A549 (cell line): Measurements from ENCODE around the gene YLPM1. TPM values are rescaled to one million over a fixed set of nuclear protein-coding genes. Genes with fewer than 3 reads are reported as not detected.

ENCODE experiments used
- ATAC-seq, 2 experiments: fragments of 200-7000 bp in 1 of 2; fragments of >200 bp in 1 of 2; cut with Nextera tagmentation in 1 of 2; cut with Tn5 transposase in 1 of 2; 3 replicates each; pipeline versions ENCODE4 v1.8.0 to v1.9.1; 2018 to 2020; ENCODE audit warnings: mild to moderate bottlenecking in 1 of 2, moderate library complexity in 1 of 2
- CTCF ChIA-PET: fragments of 300-600 bp; sonication (Branson Sonifier 250); formaldehyde crosslinking; extraction: SDS; loops from one replicate; lab custom pipeline; 2021; ENCODE audit warnings: antibody characterized with exemption, inconsistent platforms; lab: Yijun Ruan, JAX
- POLR2A ChIA-PET: fragments of 350-600 bp; formaldehyde crosslinking; extraction: SDS; loops from one replicate; lab custom pipeline; 2021; ENCODE audit warnings: antibody characterized with exemption, inconsistent platforms; lab: Yijun Ruan, JAX
- DNase-seq, 2 experiments: peaks; one replicate each; pipeline versions ENCODE4 v3.0.0 to v3.0.0-alpha.2; 2011 to 2016; ENCODE audit warnings: low read depth in 1 of 2, low spot score in 1 of 2
- FAIRE-seq: peaks from 2 replicates; lab custom pipeline; 2011; peaks lifted over from hg19 to GRCh38; lab: Jason Lieb, UNC
- H3K27ac ChIP-seq, 2 experiments: fragments of >200 bp; sonication (Bioruptor Twin); formaldehyde crosslinking; 3 replicates each; pipeline ENCODE4 v1.5.1; 2016 to 2017
- H3K4me1 ChIP-seq: fragments of >200 bp; sonication (Bioruptor Twin); formaldehyde crosslinking; 3 replicates; pipeline ENCODE4 v1.6.1; 2016
- H3K4me2 ChIP-seq: fragments of >200 bp; sonication (Bioruptor Twin); formaldehyde crosslinking; 3 replicates; pipeline ENCODE4 v1.6.1; 2016
- H3K4me3 ChIP-seq: fragments of >200 bp; sonication (Bioruptor Twin); formaldehyde crosslinking; 3 replicates; pipeline ENCODE4 v1.5.1; 2016
- H3K9me3 ChIP-seq: fragments of >200 bp; sonication (Bioruptor Twin); formaldehyde crosslinking; 3 replicates; pipeline ENCODE4 v1.6.1; 2016
- BCL3 ChIP-seq: fragments of >200 bp; sonication (Bioruptor Twin); formaldehyde crosslinking; IDR thresholded peaks from 3 replicates; pipeline ENCODE4 v1.6.1; 2016
- CBX2 ChIP-seq: fragments of 200-600 bp; sonication (generic); IDR thresholded peaks from 2 replicates; pipeline ENCODE4 v1.6.1; 2016; ENCODE audit warnings: low read depth, mild to moderate bottlenecking, borderline replicate concordance
- CEBPB ChIP-seq, 2 experiments: fragments of >200 bp in 1 of 2; sonication (Bioruptor Twin) in 1 of 2; formaldehyde crosslinking in 1 of 2; IDR thresholded peaks; 2 replicates each; pipeline ENCODE4 v1.6.1; 2012 to 2016
- CHD2 ChIP-seq: fragments of 150-350 bp; IDR thresholded peaks from 2 replicates; pipeline ENCODE4 v1.6.1; 2014; ENCODE audit warnings: low read length; ENCODE audit not compliant: partially characterized antibody
- CHD4 ChIP-seq: fragments of 200-600 bp; sonication (generic); IDR thresholded peaks from 2 replicates; pipeline ENCODE4 v1.6.1; 2016; ENCODE audit warnings: antibody characterized with exemption, mild to moderate bottlenecking, borderline replicate concordance
- EHF ChIP-seq: fragments of 250-450 bp; sonication (Bioruptor Pico); IDR thresholded peaks from 2 replicates; pipeline ENCODE4 v1.5.0; 2020; ENCODE audit warnings: mild to moderate bottlenecking
- EHMT2 ChIP-seq: fragments of 200-600 bp; sonication (generic); IDR thresholded peaks from 2 replicates; pipeline ENCODE4 v1.6.1; 2016; ENCODE audit warnings: antibody characterized with exemption, low read depth, mild to moderate bottlenecking, moderate library complexity
- FOSL2 ChIP-seq, 2 experiments: fragments of 450-650 bp in 1 of 2; fragments of >200 bp in 1 of 2; sonication (Bioruptor Twin) in 1 of 2; formaldehyde crosslinking; IDR thresholded peaks; 2 replicates each; pipeline versions ENCODE4 v1.5.0 to v1.6.1; 2016 to 2020; ENCODE audit warnings: mild to moderate bottlenecking in 1 of 2, moderate library complexity in 1 of 2
- FOXS1 ChIP-seq: fragments of 250-450 bp; sonication (Bioruptor Pico); IDR thresholded peaks from 2 replicates; pipeline ENCODE4 v1.5.0; 2020; ENCODE audit warnings: mild to moderate bottlenecking, moderate library complexity
- GATA3 ChIP-seq: IDR thresholded peaks from 2 replicates; pipeline ENCODE4 v1.6.1; 2012; ENCODE audit warnings: borderline replicate concordance
- HEYL ChIP-seq: fragments of 250-450 bp; sonication (Bioruptor Pico); IDR thresholded peaks from 2 replicates; pipeline ENCODE4 v1.8.0; 2021; ENCODE audit warnings: mild to moderate bottlenecking, moderate library complexity
- HMGXB4 ChIP-seq: fragments of 250-450 bp; sonication (Bioruptor Pico); IDR thresholded peaks from 2 replicates; pipeline ENCODE4 v1.5.0; 2021; ENCODE audit warnings: mild to moderate bottlenecking, moderate library complexity, borderline replicate concordance
- HOXB13 ChIP-seq: fragments of 250-450 bp; sonication (Bioruptor Pico); IDR thresholded peaks from 2 replicates; pipeline ENCODE4 v1.5.0; 2020; ENCODE audit warnings: low read depth, mild to moderate bottlenecking, moderate library complexity
- KDM1A ChIP-seq: fragments of 200-600 bp; sonication (generic); IDR thresholded peaks from 2 replicates; pipeline ENCODE4 v1.6.1; 2016; ENCODE audit warnings: low read depth, mild to moderate bottlenecking
- KDM5A ChIP-seq: fragments of 200-600 bp; sonication (generic); IDR thresholded peaks from 2 replicates; pipeline ENCODE4 v1.6.1; 2016; ENCODE audit warnings: antibody characterized with exemption, mild to moderate bottlenecking
- MAFK ChIP-seq: fragments of 450-650 bp; IDR thresholded peaks from 2 replicates; pipeline ENCODE4 v1.6.1; 2014; ENCODE audit not compliant: partially characterized antibody
- MAZ ChIP-seq: fragments of 150-350 bp; IDR thresholded peaks from 2 replicates; pipeline ENCODE4 v1.6.1; 2014; ENCODE audit warnings: antibody characterized with exemption, low read depth, low read length, borderline replicate concordance
- NR3C1 ChIP-seq: fragments of >200 bp; sonication (Bioruptor Twin); formaldehyde crosslinking; IDR thresholded peaks from 3 replicates; pipeline ENCODE4 v1.6.1; 2017
- PBX3 ChIP-seq: IDR thresholded peaks from 2 replicates; pipeline ENCODE4 v1.6.1; 2012
- PHF8 ChIP-seq: fragments of 200-600 bp; sonication (generic); IDR thresholded peaks from 2 replicates; pipeline ENCODE4 v1.6.1; 2016; ENCODE audit warnings: low read depth, mild to moderate bottlenecking, antibody characterized with exemption, moderate library complexity, borderline replicate concordance
- POLR2AphosphoS2 ChIP-seq: conservative IDR thresholded peaks from 2 replicates; pipeline ENCODE4 v1.6.1; 2012; ENCODE audit warnings: low read length, improper control_type of control experiment, inconsistent platforms
- RFX5 ChIP-seq: fragments of 450-650 bp; IDR thresholded peaks from 2 replicates; pipeline ENCODE4 v1.7.1; 2014; ENCODE audit warnings: antibody characterized with exemption, mild to moderate bottlenecking, moderate library complexity
- RNF2 ChIP-seq: fragments of 200-600 bp; sonication (generic); IDR thresholded peaks from 2 replicates; pipeline ENCODE4 v1.6.1; 2016; ENCODE audit warnings: low read depth, mild to moderate bottlenecking, antibody characterized with exemption, moderate library complexity, borderline replicate concordance
- SMC3 ChIP-seq: fragments of >200 bp; sonication (Bioruptor Twin); formaldehyde crosslinking; IDR thresholded peaks from 3 replicates; pipeline ENCODE4 v1.6.1; 2018; ENCODE audit warnings: inconsistent platforms
- TFCP2L1 ChIP-seq: fragments of 250-450 bp; sonication (Bioruptor Pico); IDR thresholded peaks from 2 replicates; pipeline ENCODE4 v1.5.0; 2021; ENCODE audit warnings: mild to moderate bottlenecking
- USF2 ChIP-seq: fragments of 450-650 bp; IDR thresholded peaks from 2 replicates; pipeline ENCODE4 v1.6.1; 2014; ENCODE audit warnings: antibody characterized with exemption
- WGBS: methylation state at CpG from one replicate; pipeline ENCODE4 v1.1.6; 2017; ENCODE audit errors: missing lambda C conversion rate; 5-methylcytosine and 5-hydroxymethylcytosine counted together
- polyA plus RNA-seq, 4 experiments: library from polyadenylated mRNA; depleted of rRNA in 3 of 4; stranded (reverse); fragments of >200 nt; fragmentation: RNase III in 1 of 4; extraction: RNeasy Plus Mini Kit Qiagen cat#74134 plus additional on column Dnase treatment in 1 of 4; gene quantifications; 2 replicates in 3 of 4; 3 replicates in 1 of 4; pipeline ENCODE4 v1.2.3, GENCODE V29; 2011 to 2017
- TF ChIP-seq, protein P1 (sequence below): fragments of 150-350 bp; IDR thresholded peaks from 2 replicates; pipeline ENCODE4 v1.6.1; 2014; ENCODE audit warnings: low read depth, mild to moderate bottlenecking, low read length

YLPM1 gene
- polyA plus RNA-seq, 2 of the 4 experiments (the other 2 are of a cell fraction), result 20.3 to 37.8 TPM

GRCh38 chr14:74855945-74856344 is 92.8 kb downstream of the YLPM1 start:
- Histone ChIP-seq H3K4me2 (no peak overlapping the region), H3K4me1 (no peaks in the 10 kb centered on the region), H3K4me3 (no peak overlapping the region), H3K9me3 (no peaks in the 10 kb centered on the region), H3K27ac (no peak overlapping the region)
- 71% methylated on average over 4 of the region's 4 CpGs for WGBS
- ChIA-PET CTCF (interaction anchor here (1.2 to 20.9 kb wide), 6 partner anchors 10 to 247 kb away, joined by 3 to 339 read pairs (median 76); partner anchors contain the start of genes DLST, LTBP2 and PROX2), POLR2A (no interaction called here)
- FAIRE-seq (no peak), DNase-seq (no peak), ATAC-seq (no peak)
- no peak for TF ChIP-seq FOSL2 (IDR thresholded peaks at IDR 0.05)
- TF ChIP-seq FOSL2 (CRISPR knock-in tag; IDR thresholded peaks at IDR 0.05), result no peak
- TF ChIP-seq HOXB13 (CRISPR knock-in tag), result no peak
- no peak for TF ChIP-seq CEBPB (IDR thresholded peaks at IDR 0.05)
- TF ChIP-seq CHD2, result no peak
- no peak for TF ChIP-seq FOXS1 (CRISPR knock-in tag)

- POLR2A ChIA-PET, result no interaction called here
- no peak for DNase-seq
- no peak for ATAC-seq
- Histone ChIP-seq H3K9me3 (no peaks in the 10 kb centered on the region), H3K27ac (no peak overlapping the region), H3K4me3 (no peak overlapping the region), H3K4me2 (no peak overlapping the region), H3K4me1 (no peaks in the 10 kb centered on the region)
- CTCF ChIA-PET, result interaction anchor here (1.2 to 20.9 kb wide), 6 partner anchors 9 to 247 kb away, joined by 3 to 339 read pairs (median 76); partner anchors contain the start of genes DLST and PROX2
- FAIRE-seq, result no peak
- TF ChIP-seq RNF2 (no peak), HOXB13 (CRISPR knock-in tag) (no peak), KDM1A (no peak), TFCP2L1 (CRISPR knock-in tag) (no peak), HEYL (CRISPR knock-in tag) (no peak), GATA3 (no peak), RFX5 (no peak), HMGXB4 (no peak), CBX2 (no peak), SMC3 (no peak), NR3C1 (no peak), EHF (CRISPR knock-in tag) (no peak), FOSL2 (IDR thresholded peaks at IDR 0.05) (no peak), FOSL2 (CRISPR knock-in tag; IDR thresholded peaks at IDR 0.05) (no peak)
- 61% methylated on average over 1 of the region's 1 CpG for WGBS
Observed at GRCh38 chr14:74856366-74856765, 93.2 kb downstream of the YLPM1 start.

DNA sequence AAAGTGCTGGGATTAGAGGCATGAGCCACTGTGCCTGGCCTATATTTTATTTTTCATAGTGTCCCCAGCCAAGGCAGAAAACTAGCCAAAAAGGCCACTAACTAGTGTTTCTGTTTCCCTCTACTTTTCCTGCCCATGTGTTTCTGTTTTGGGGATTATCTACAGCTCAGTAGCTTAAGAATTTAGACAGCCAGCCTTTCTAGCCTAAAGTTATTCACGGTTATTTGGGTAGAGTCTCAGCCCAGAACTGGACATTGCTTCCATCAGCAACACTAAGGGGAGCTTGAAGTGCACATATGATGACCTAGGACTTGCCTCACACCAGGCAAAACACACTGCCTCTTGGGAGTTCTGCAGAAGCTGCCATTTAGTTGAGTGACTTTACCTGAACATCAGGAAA is 94.9 kb downstream of the YLPM1 start:
- FAIRE-seq (no peak), ATAC-seq (no peak), DNase-seq (no peak)
- no peaks in the 10 kb centered on the region for H3K4me1 ChIP-seq
- CTCF ChIA-PET, result interaction anchor here (0.6 to 20.9 kb wide), 9 partner anchors 16 to 551 kb away, joined by 3 to 339 read pairs (median 3); partner anchors contain the start of genes DLST and PROX2
- no peak overlapping the region for H3K4me2 ChIP-seq
- no peak overlapping the region for H3K27ac ChIP-seq
- 67% methylated on average over 1 of the region's 1 CpG for WGBS
- no peaks in the 10 kb centered on the region for H3K9me3 ChIP-seq
- POLR2A ChIA-PET, result no interaction called here
- no peak overlapping the region for H3K4me3 ChIP-seq
- TF ChIP-seq MAFK (no peak), CHD4 (no peak), HOXB13 (CRISPR knock-in tag) (no peak), USF2 (no peak), MAZ (no peak), KDM1A (no peak), PHF8 (no peak), BCL3 (no peak), POLR2AphosphoS2 (no peak), EHMT2 (no peak), KDM5A (no peak), PBX3 (no peak)
- TF ChIP-seq, protein P1, sequence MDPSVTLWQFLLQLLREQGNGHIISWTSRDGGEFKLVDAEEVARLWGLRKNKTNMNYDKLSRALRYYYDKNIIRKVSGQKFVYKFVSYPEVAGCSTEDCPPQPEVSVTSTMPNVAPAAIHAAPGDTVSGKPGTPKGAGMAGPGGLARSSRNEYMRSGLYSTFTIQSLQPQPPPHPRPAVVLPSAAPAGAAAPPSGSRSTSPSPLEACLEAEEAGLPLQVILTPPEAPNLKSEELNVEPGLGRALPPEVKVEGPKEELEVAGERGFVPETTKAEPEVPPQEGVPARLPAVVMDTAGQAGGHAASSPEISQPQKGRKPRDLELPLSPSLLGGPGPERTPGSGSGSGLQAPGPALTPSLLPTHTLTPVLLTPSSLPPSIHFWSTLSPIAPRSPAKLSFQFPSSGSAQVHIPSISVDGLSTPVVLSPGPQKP, result no peak
